Measurements from ENCODE around the gene ANKFY1. TPM values are rescaled to one million over a fixed set of nuclear protein-coding genes. Genes with fewer than 3 reads are reported as not detected.

ANKFY1 gene
- total RNA-seq, 1 experiment from 2014 or later, result 38.6 TPM

DNA sequence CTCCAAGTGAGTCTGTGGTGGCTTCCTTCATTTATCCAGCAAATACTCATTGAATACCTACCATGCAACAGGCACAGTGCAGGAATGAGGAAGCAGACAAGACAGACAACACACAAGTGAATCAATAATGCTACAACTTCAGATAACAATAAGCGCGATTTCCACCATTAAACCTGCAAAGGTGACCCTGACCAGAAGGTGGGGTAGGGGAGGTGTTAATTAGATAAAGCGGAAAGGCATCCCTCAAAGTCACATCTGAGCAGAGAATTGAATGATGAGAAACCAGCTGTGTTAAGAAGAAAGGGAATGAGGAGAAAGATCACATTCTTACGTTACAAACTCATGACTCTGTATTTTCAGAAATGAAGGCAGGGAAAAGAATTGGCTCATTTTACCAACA, 147.3 kb downstream of the ANKFY1 start:
- ATAC-seq, result no peak
- intact Hi-C loops (cut with micrococcal nuclease; ENCODE audit: unreplicated experiment), result no loop called here
- ChIA-PET POLR2A (no interaction called here), CTCF (no interaction called here)
- Histone ChIP-seq H3K4me1 (ENCODE audit: control insufficient read depth, insufficient read depth, low read length) (no peaks in the 10 kb centered on the region), H3K27ac (ENCODE audit: low read length) (no peak overlapping the region), H3K9me3 (ENCODE audit: control insufficient read depth, insufficient read depth, low read depth, low read length) (no peaks in the 10 kb centered on the region), H3K4me3 (ENCODE audit: low read depth in 2 of 2, low read length in 2 of 2) (no peak overlapping the region), H3K36me3 (ENCODE audit: control insufficient read depth, insufficient read depth, low read length) (no peaks in the 10 kb centered on the region; the same call in none of the 2 replicates), H3K27me3 (ENCODE audit: control insufficient read depth, insufficient read depth, low read length) (no peaks in the 10 kb centered on the region)
- in situ Hi-C loops (cut with HindIII; ENCODE audit: low pct_unique_long_range_greater_than_20kb, low sequenced_read_pairs), result no loop called here
- no peak for DNase-seq (ENCODE audit: low read depth, low spot score)
- BruUV-seq (replicated peaks), result no TSS peak
- TF ChIP-seq, protein P1, sequence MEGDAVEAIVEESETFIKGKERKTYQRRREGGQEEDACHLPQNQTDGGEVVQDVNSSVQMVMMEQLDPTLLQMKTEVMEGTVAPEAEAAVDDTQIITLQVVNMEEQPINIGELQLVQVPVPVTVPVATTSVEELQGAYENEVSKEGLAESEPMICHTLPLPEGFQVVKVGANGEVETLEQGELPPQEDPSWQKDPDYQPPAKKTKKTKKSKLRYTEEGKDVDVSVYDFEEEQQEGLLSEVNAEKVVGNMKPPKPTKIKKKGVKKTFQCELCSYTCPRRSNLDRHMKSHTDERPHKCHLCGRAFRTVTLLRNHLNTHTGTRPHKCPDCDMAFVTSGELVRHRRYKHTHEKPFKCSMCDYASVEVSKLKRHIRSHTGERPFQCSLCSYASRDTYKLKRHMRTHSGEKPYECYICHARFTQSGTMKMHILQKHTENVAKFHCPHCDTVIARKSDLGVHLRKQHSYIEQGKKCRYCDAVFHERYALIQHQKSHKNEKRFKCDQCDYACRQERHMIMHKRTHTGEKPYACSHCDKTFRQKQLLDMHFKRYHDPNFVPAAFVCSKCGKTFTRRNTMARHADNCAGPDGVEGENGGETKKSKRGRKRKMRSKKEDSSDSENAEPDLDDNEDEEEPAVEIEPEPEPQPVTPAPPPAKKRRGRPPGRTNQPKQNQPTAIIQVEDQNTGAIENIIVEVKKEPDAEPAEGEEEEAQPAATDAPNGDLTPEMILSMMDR (IDR thresholded peaks at IDR 0.05), result no peak
- TF ChIP-seq TCF7L2 (IDR thresholded peaks at IDR 0.05; ENCODE audit: low read depth, low read length), result no peak
- no peak for TF ChIP-seq POLR2AphosphoS5 (IDR thresholded peaks at IDR 0.05; ENCODE audit: low read depth, low read length)
- TF ChIP-seq, protein P2, sequence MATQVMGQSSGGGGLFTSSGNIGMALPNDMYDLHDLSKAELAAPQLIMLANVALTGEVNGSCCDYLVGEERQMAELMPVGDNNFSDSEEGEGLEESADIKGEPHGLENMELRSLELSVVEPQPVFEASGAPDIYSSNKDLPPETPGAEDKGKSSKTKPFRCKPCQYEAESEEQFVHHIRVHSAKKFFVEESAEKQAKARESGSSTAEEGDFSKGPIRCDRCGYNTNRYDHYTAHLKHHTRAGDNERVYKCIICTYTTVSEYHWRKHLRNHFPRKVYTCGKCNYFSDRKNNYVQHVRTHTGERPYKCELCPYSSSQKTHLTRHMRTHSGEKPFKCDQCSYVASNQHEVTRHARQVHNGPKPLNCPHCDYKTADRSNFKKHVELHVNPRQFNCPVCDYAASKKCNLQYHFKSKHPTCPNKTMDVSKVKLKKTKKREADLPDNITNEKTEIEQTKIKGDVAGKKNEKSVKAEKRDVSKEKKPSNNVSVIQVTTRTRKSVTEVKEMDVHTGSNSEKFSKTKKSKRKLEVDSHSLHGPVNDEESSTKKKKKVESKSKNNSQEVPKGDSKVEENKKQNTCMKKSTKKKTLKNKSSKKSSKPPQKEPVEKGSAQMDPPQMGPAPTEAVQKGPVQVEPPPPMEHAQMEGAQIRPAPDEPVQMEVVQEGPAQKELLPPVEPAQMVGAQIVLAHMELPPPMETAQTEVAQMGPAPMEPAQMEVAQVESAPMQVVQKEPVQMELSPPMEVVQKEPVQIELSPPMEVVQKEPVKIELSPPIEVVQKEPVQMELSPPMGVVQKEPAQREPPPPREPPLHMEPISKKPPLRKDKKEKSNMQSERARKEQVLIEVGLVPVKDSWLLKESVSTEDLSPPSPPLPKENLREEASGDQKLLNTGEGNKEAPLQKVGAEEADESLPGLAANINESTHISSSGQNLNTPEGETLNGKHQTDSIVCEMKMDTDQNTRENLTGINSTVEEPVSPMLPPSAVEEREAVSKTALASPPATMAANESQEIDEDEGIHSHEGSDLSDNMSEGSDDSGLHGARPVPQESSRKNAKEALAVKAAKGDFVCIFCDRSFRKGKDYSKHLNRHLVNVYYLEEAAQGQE (IDR thresholded peaks at IDR 0.05; ENCODE audit: insufficient read depth in 1 of 2, low read depth in 2 of 2, low read length in 1 of 2), result no peak
- TF ChIP-seq SIN3A (IDR thresholded peaks at IDR 0.05; ENCODE audit: borderline replicate concordance, insufficient read depth, low read depth, low read length), result no peak

Other genes starting within 250 kb of the ANKFY1 start
- 28.4 TPM for gene ZZEF1, start 120.9 kb downstream of the ANKFY1 start, total RNA-seq (2021; ENCODE audit: unreplicated experiment)
- 13.7 TPM for gene CYB5D2, start 120.8 kb downstream of the ANKFY1 start, total RNA-seq (2021; ENCODE audit: unreplicated experiment)
- 119 TPM for gene UBE2G1, start 102.7 kb upstream of the ANKFY1 start, total RNA-seq (2021; ENCODE audit: unreplicated experiment)
- gene SPNS3, start 170.0 kb upstream of the ANKFY1 start, total RNA-seq (2021; ENCODE audit: unreplicated experiment), result 0.10 TPM
- gene SPNS2, start 234.9 kb upstream of the ANKFY1 start, total RNA-seq (2021; ENCODE audit: unreplicated experiment), result 1.9 TPM

All from Panc1 (cell line).